ENCODE results near the gene FMO5. TPM values are rescaled to one million over a fixed set of nuclear protein-coding genes. Genes with fewer than 3 reads are reported as not detected.
A peak's percentile ranks its signal among the peaks of the same experiment; 100 is the strongest.

Gene FMO5
- total and polyA plus RNA-seq, 2 of the 13 experiments (the other 11 are each of a cell fraction or from before 2014, with no cell fraction given) = 48.2 to 149 TPM

- TF ChIP-seq ZSCAN31 (CRISPR knock-in tag; IDR thresholded peaks at IDR 0.05; ENCODE audit: low read depth) (0 out of 2 replicates have a peak, but pooled peaks have one; percentile 59), POLR2AphosphoS5 (IDR thresholded peaks at IDR 0.05; ENCODE audit: low read depth, low read length) (peak; percentile 64; the same call in 1 of the 2 replicates), TERF1 (CRISPR knock-in tag; IDR thresholded peaks at IDR 0.05) (0 out of 2 replicates have a peak, but pooled peaks have one; percentile 26), THRA (CRISPR knock-in tag; IDR thresholded peaks at IDR 0.05; ENCODE audit: borderline replicate concordance) (peak; percentile 68), MAZ (IDR thresholded peaks at IDR 0.05; ENCODE audit: borderline replicate concordance, low read depth, low read length) (peak; percentile 92), MAZ (CRISPR knock-in tag; IDR thresholded peaks at IDR 0.05; ENCODE audit: low read depth) (peak; percentile 96), KDM5B (CRISPR knock-in tag; IDR thresholded peaks at IDR 0.05; ENCODE audit: borderline replicate concordance) (peak; percentile 84; the same call in 1 of the 2 replicates), ZNF101 (CRISPR knock-in tag; IDR thresholded peaks at IDR 0.05; ENCODE audit: borderline replicate concordance, low read depth) (no peak), SIN3A (IDR thresholded peaks at IDR 0.05; ENCODE audit: borderline replicate concordance, low read depth, low read length) (peak; percentile 22; the same call in 1 of the 2 replicates), CEBPG (CRISPR knock-in tag; IDR thresholded peaks at IDR 0.05) (peak; percentile 55; the same call in 1 of the 2 replicates), ZMYM3 (CRISPR knock-in tag; IDR thresholded peaks at IDR 0.05) (no peak), HMG20B (CRISPR knock-in tag; conservative IDR thresholded peaks at IDR 0.05) (peak; percentile 50; the same call in 1 of the 2 replicates), HIC2 (CRISPR knock-in tag; IDR thresholded peaks at IDR 0.05; ENCODE audit: low read depth) (peak; percentile 63; the same call in 1 of the 2 replicates)
- TF ChIP-seq, protein P1, sequence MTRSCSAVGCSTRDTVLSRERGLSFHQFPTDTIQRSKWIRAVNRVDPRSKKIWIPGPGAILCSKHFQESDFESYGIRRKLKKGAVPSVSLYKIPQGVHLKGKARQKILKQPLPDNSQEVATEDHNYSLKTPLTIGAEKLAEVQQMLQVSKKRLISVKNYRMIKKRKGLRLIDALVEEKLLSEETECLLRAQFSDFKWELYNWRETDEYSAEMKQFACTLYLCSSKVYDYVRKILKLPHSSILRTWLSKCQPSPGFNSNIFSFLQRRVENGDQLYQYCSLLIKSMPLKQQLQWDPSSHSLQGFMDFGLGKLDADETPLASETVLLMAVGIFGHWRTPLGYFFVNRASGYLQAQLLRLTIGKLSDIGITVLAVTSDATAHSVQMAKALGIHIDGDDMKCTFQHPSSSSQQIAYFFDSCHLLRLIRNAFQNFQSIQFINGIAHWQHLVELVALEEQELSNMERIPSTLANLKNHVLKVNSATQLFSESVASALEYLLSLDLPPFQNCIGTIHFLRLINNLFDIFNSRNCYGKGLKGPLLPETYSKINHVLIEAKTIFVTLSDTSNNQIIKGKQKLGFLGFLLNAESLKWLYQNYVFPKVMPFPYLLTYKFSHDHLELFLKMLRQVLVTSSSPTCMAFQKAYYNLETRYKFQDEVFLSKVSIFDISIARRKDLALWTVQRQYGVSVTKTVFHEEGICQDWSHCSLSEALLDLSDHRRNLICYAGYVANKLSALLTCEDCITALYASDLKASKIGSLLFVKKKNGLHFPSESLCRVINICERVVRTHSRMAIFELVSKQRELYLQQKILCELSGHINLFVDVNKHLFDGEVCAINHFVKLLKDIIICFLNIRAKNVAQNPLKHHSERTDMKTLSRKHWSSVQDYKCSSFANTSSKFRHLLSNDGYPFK (CRISPR knock-in tag; IDR thresholded peaks at IDR 0.05; ENCODE audit: borderline replicate concordance) = no peak
- TF ChIP-seq, protein P2, sequence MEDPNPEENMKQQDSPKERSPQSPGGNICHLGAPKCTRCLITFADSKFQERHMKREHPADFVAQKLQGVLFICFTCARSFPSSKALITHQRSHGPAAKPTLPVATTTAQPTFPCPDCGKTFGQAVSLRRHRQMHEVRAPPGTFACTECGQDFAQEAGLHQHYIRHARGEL (CRISPR knock-in tag; IDR thresholded peaks at IDR 0.05) = no peak
These were observed 17.5 kb upstream of the FMO5 start, which contains the start of gene CHD1L (continued) for GRCh38 chr1:147242449-147243227.

All from HepG2 (cell line).